SU-DHL-6 (cell line): ENCODE data around the gene SPCS3.

Source experiments
- H2AFZ ChIP-seq: fragments of 200-600 bp; sonication (generic); 2 replicates; pipeline ENCODE4 v1.6.1; 2014; ENCODE audit warnings: low read depth, mild to moderate bottlenecking, moderate library complexity, mixed read lengths, antibody characterized with exemption, low read length; ENCODE audit not compliant: severe bottlenecking
- H3F3A ChIP-seq: fragments of 200-600 bp; shearing (Covaris generic); 2 replicates; pipeline ENCODE4 v1.6.0; 2016; ENCODE audit warnings: antibody characterized with exemption, mild to moderate bottlenecking; ENCODE audit not compliant: insufficient read depth
- H3K27ac ChIP-seq: fragments of 200-600 bp; sonication (generic); 2 replicates; pipeline ENCODE4 v1.5.1; 2016; ENCODE audit warnings: low read depth, mild to moderate bottlenecking, low read length, moderate library complexity, mixed read lengths
- H3K27me3 ChIP-seq: fragments of 200-600 bp; sonication (generic), shearing (Covaris generic); 2 replicates; pipeline ENCODE4 v1.6.0; 2014; ENCODE audit warnings: mild to moderate bottlenecking, low read length
- H3K36me3 ChIP-seq: fragments of 200-600 bp; sonication (generic); 2 replicates; pipeline ENCODE4 v1.6.1; 2014; ENCODE audit warnings: mild to moderate bottlenecking, low read length, mixed read lengths
- H3K4me2 ChIP-seq: fragments of 300-600, 200-600 bp; shearing (Covaris generic), sonication (generic); 2 replicates; pipeline ENCODE4 v1.6.0; 2014; ENCODE audit warnings: low read length, low read depth, mild to moderate bottlenecking; ENCODE audit not compliant: poor library complexity, severe bottlenecking
- H3K4me3 ChIP-seq: fragments of 200-600 bp; sonication (generic); 2 replicates; pipeline ENCODE4 v1.5.1; 2014; ENCODE audit warnings: antibody characterized with exemption, low read length, mild to moderate bottlenecking, mixed read lengths; ENCODE audit not compliant: insufficient read depth, poor library complexity, severe bottlenecking
- H3K79me2 ChIP-seq: fragments of 200-600 bp; sonication (generic); 2 replicates; pipeline ENCODE4 v1.6.1; 2014; ENCODE audit warnings: mild to moderate bottlenecking, low read length, moderate library complexity; ENCODE audit not compliant: insufficient read depth
- H3K9ac ChIP-seq: fragments of 200-600 bp; sonication (generic); 2 replicates; pipeline ENCODE4 v1.7.0; 2014; ENCODE audit warnings: mild to moderate bottlenecking, low read length
- H3K9me2 ChIP-seq: fragments of 200-600 bp; sonication (generic); replicated peaks from 2 replicates; pipeline ENCODE4 v1.6.1; 2014; ENCODE audit warnings: low read length; ENCODE audit not compliant: insufficient read depth
- H3K9me3 ChIP-seq: fragments of 200-600 bp; sonication (generic); 2 replicates; pipeline ENCODE4 v1.6.1; 2014; ENCODE audit warnings: low read length, mixed read lengths; ENCODE audit not compliant: insufficient read depth
- H4K20me1 ChIP-seq: fragments of 200-600 bp; sonication (generic); 2 replicates; pipeline ENCODE4 v1.6.1; 2014; ENCODE audit warnings: low read depth, mild to moderate bottlenecking, antibody characterized with exemption, low read length, moderate library complexity, mixed read lengths
- CTCF ChIP-seq: fragments of 200-600 bp; sonication (generic); IDR thresholded peaks from one replicate; pipeline ENCODE4 v1.5.1; 2017; ENCODE audit warnings: antibody characterized with exemption, mild to moderate bottlenecking, low read length, moderate library complexity; ENCODE audit not compliant: insufficient read depth, poor library complexity, severe bottlenecking
- EZH2phosphoT487 ChIP-seq: fragments of 200-600 bp; sonication (generic), shearing (Covaris generic); conservative IDR thresholded peaks from 2 replicates; pipeline ENCODE4 v1.6.1; 2018; ENCODE audit warnings: mild to moderate bottlenecking, antibody characterized with exemption, low read length, moderate library complexity, mixed read lengths

The SPCS3 gene

GRCh38 chr4:176380352-176381157 is 60.8 kb downstream of the SPCS3 start:
- no peaks in the 10 kb centered on the region for H3K79me2 ChIP-seq
- H2AFZ ChIP-seq, result no peak overlapping the region
- H4K20me1 ChIP-seq, result no peaks in the 10 kb centered on the region
- no peak for TF ChIP-seq CTCF
- no peak for TF ChIP-seq EZH2phosphoT487
- H3K4me2 ChIP-seq, result no peak overlapping the region
- H3K27ac ChIP-seq, result no peak overlapping the region
- no peak overlapping the region for H3K4me3 ChIP-seq
- H3K9ac ChIP-seq, result no peak overlapping the region
- H3K9me2 ChIP-seq, result no peaks in the 10 kb centered on the region
- no peaks in the 10 kb centered on the region for H3K27me3 ChIP-seq
- H3K9me3 ChIP-seq, result no peaks in the 10 kb centered on the region
- no peaks in the 10 kb centered on the region for H3F3A ChIP-seq
- no peaks in the 10 kb centered on the region for H3K36me3 ChIP-seq
